Endothelial cell of umbilical vein (primary cell): ENCODE data around the gene RRH. TPM values are rescaled to one million over a fixed set of nuclear protein-coding genes. Genes with fewer than 3 reads are reported as not detected.
A peak's percentile ranks its signal among the peaks of the same experiment; 100 is the strongest.

Source experiments
- BruUV-seq: library from RNA; stranded (reverse); fragments of 400-500 nt; replicated peaks from 2 replicates; lab custom pipeline; 2021; lab: Mats Ljungman, UMichigan
- CTCF ChIA-PET: fragments of 300-600, 350-600 bp; sonication (Branson Sonifier 250); formaldehyde crosslinking; loops from one replicate; lab custom pipeline; 2021; ENCODE audit warnings: antibody characterized with exemption, inconsistent platforms; lab: Charles Lee
- POLR2A ChIA-PET: fragments of 300-600, 350-600 bp; sonication (Branson Sonifier 250); formaldehyde crosslinking; loops from one replicate; lab custom pipeline; 2021; ENCODE audit warnings: antibody characterized with exemption, inconsistent platforms; lab: Charles Lee
- DNase-seq: peaks from one replicate; pipeline ENCODE4 v3.0.0-alpha.2; 2011; ENCODE audit warnings: low read depth, low spot score
- FAIRE-seq: peaks from 2 replicates; lab custom pipeline; 2011; peaks lifted over from hg19 to GRCh38; lab: Jason Lieb, UNC
- H2AFZ ChIP-seq: 2 replicates; pipeline ENCODE4 v1.6.0; 2012; ENCODE audit warnings: low read depth, low read length, control low read depth, inconsistent platforms
- H3K27ac ChIP-seq: 2 replicates; pipeline ENCODE4 v1.5.1; 2011; ENCODE audit warnings: low read depth, mild to moderate bottlenecking, control low read depth, low read length, moderate library complexity; ENCODE audit not compliant: insufficient read depth
- H3K27me3 ChIP-seq, 2 experiments: 2 replicates each; pipeline versions ENCODE4 v1.6.0 to v1.6.1; 2011; ENCODE audit warnings: low read length in 2 of 2, mixed read lengths in 1 of 2; ENCODE audit not compliant: control insufficient read depth in 2 of 2, insufficient read depth in 2 of 2
- H3K36me3 ChIP-seq, 2 experiments: 2 replicates in 1 of 2; 3 replicates in 1 of 2; pipeline ENCODE4 v1.5.1; 2011; ENCODE audit warnings: low read length in 2 of 2, mild to moderate bottlenecking in 1 of 2, moderate library complexity in 1 of 2; ENCODE audit not compliant: control insufficient read depth in 2 of 2, insufficient read depth in 2 of 2; ENCODE audit errors: extremely low read depth in 1 of 2
- H3K4me1 ChIP-seq: 3 replicates; pipeline ENCODE4 v1.5.1; 2011; ENCODE audit warnings: mild to moderate bottlenecking, low read length; ENCODE audit not compliant: control insufficient read depth, insufficient read depth; ENCODE audit errors: extremely low read depth
- H3K4me2 ChIP-seq: 2 replicates; pipeline ENCODE4 v1.6.1; 2011; ENCODE audit warnings: low read length, control low read depth, mixed read lengths; ENCODE audit not compliant: insufficient read depth
- H3K4me3 ChIP-seq, 3 experiments: fragments of 200-600 bp in 1 of 3; sonication (generic), shearing (Covaris generic) in 1 of 3; replicated peaks in 1 of 3; 2 replicates each; pipeline ENCODE4 v1.5.1; 2011 to 2016; ENCODE audit warnings: control low read depth in 3 of 3, low read length in 3 of 3, mild to moderate bottlenecking in 2 of 3, inconsistent platforms in 1 of 3, low read depth in 1 of 3, moderate library complexity in 1 of 3; ENCODE audit not compliant: insufficient read depth in 1 of 3
- H3K79me2 ChIP-seq: 2 replicates; pipeline ENCODE4 v1.6.0; 2012; ENCODE audit warnings: low read length, inconsistent platforms; ENCODE audit not compliant: control insufficient read depth, insufficient read depth
- H3K9ac ChIP-seq: replicated peaks from 2 replicates; pipeline ENCODE3; 2011; ENCODE audit warnings: low read length, control low read depth; ENCODE audit not compliant: insufficient read depth; ENCODE audit errors: extremely low read depth
- H3K9me1 ChIP-seq: replicated peaks from 3 replicates; pipeline ENCODE4 v1.6.0; 2011; ENCODE audit warnings: mild to moderate bottlenecking, low read length; ENCODE audit not compliant: control insufficient read depth, insufficient read depth; ENCODE audit errors: extremely low read depth
- H3K9me3 ChIP-seq: replicated peaks from 2 replicates; pipeline ENCODE4 v1.5.1; 2012; ENCODE audit warnings: low read length, inconsistent platforms; ENCODE audit not compliant: control insufficient read depth, insufficient read depth
- H4K20me1 ChIP-seq: replicated peaks from 2 replicates; pipeline ENCODE3; 2011; ENCODE audit warnings: mild to moderate bottlenecking, low read length; ENCODE audit not compliant: control insufficient read depth, insufficient read depth; ENCODE audit errors: extremely low read depth
- EZH2 ChIP-seq: IDR thresholded peaks from 2 replicates; pipeline ENCODE4 v1.6.1; 2012; ENCODE audit warnings: borderline replicate concordance, low read depth, mild to moderate bottlenecking, moderate library complexity, low read length, inconsistent platforms; ENCODE audit not compliant: severe bottlenecking
- FOS ChIP-seq: IDR thresholded peaks from 2 replicates; pipeline ENCODE4 v1.6.1; 2011; ENCODE audit warnings: mild to moderate bottlenecking, low read length, moderate library complexity, borderline replicate concordance; ENCODE audit not compliant: insufficient read depth
- GATA2 ChIP-seq: IDR thresholded peaks from 2 replicates; pipeline ENCODE4 v1.7.0; 2011; ENCODE audit warnings: low read depth, mild to moderate bottlenecking, moderate library complexity, mixed read lengths, low read length; ENCODE audit not compliant: insufficient read length, insufficient read depth
- JUN ChIP-seq: IDR thresholded peaks from 2 replicates; pipeline ENCODE4 v1.6.1; 2011; ENCODE audit warnings: borderline replicate concordance, low read depth; ENCODE audit not compliant: insufficient read length, insufficient read depth
- MYC ChIP-seq: IDR thresholded peaks from one replicate; pipeline ENCODE4 v1.6.1; 2011; ENCODE audit warnings: mild to moderate bottlenecking, low read depth, low read length
- POLR2A ChIP-seq: IDR thresholded peaks from 2 replicates; pipeline ENCODE4 v1.6.1; 2012; ENCODE audit warnings: low read depth, mild to moderate bottlenecking, control low read depth, low read length
- POLR2AphosphoS5 ChIP-seq: IDR thresholded peaks from 2 replicates; pipeline ENCODE4 v1.6.1; 2012; ENCODE audit warnings: low read depth, mild to moderate bottlenecking, control low read depth, low read length, moderate library complexity; ENCODE audit not compliant: insufficient read depth
- dilution Hi-C: fragments of 300-500 bp; cut with MboI; formaldehyde crosslinking; loops from one replicate; pipeline ENCODE4 v1.15.0; 2019; ENCODE audit warnings: low sequenced_read_pairs; ENCODE audit not compliant: extremely low pct_ligation_motif_present
- intact Hi-C: fragments of 100-400 bp; cut with micrococcal nuclease; formaldehyde crosslinking; loops from one replicate; pipeline ENCODE4 v1.10.0; 2022
- polyA plus RNA-seq, 4 experiments: library from polyadenylated mRNA; depleted of rRNA in 3 of 4; stranded (reverse) in 3 of 4; unstranded in 1 of 4; fragments of >200 nt; gene quantifications; 2 replicates each; pipeline versions ENCODE4 v1.2.1 to v1.2.3, GENCODE V29; 2011 to 2012; ENCODE audit warnings: missing spikeins in 1 of 4
- total RNA-seq: library from RNA; stranded (reverse); gene quantifications from 2 replicates; pipeline ENCODE4 v1.2.3, GENCODE V29; 2021
- TF ChIP-seq, protein P1 (sequence below), 2 donors: IDR thresholded peaks; 1 replicate in 1 of 2; 2 replicates in 1 of 2; pipeline ENCODE4 v1.5.1; 2011; ENCODE audit warnings: low read length in 2 of 2, mild to moderate bottlenecking in 2 of 2, moderate library complexity in 2 of 2, control low read depth in 1 of 2, inconsistent platforms in 1 of 2, low read depth in 1 of 2; ENCODE audit not compliant: insufficient read depth in 1 of 2; ENCODE audit errors: extremely low read depth in 1 of 2
- TF ChIP-seq, protein P2 (sequence below): IDR thresholded peaks from 2 replicates; pipeline ENCODE4 v1.6.1; 2011; ENCODE audit not compliant: insufficient read depth, insufficient read length

The RRH gene
- total and polyA plus RNA-seq, 2 donors (not counting 3 experiments of a cell fraction or from before 2014, with no cell fraction given), result 0.11 to 0.31 TPM

DNA sequence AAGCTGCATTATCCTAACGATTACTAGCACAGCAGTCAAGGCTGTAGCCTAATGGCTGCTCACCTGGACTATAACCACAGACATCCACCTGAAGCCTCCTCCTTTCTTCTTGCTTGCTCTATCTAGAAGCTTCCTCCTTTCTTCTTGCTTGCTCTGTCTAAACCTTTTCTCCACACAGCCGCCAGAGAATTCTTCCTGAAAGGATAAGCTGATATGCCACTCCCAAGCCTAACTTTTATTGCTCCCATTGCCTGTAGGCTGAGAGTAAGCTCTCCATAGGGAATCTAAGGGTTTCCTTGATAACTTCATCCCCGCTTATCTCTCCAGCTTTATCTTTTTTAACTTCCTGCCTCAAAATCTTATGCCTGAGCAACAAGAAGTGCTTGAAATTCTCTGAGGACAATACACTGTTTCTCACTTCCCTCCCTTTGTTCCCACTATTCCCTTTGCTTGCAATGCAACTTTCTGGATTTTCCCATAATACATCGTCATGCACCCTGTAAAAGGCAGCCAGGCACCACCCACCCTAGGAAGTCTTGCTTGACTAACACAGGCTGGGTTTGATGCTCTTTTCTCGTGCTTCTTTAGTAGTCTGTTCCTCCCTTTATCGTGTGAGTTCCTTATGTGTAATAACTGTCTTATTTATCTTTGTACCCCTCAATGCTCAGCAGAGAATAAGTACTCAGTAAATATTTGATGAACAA is 18.8 kb downstream of the RRH start:
- Histone ChIP-seq H3K4me2 (peak overlapping the region; percentile 33), H3K79me2 (no peaks in the 10 kb centered on the region), H3K27ac (no peak overlapping the region), H3K9me3 (no peaks in the 10 kb centered on the region), H3K4me3 (no peak overlapping the region), H3K9ac (no peak overlapping the region), H3K36me3 (no peaks in the 10 kb centered on the region), H4K20me1 (no peaks in the 10 kb centered on the region), H3K9me1 (no peaks in the 10 kb centered on the region), H3K27me3 (no peaks in the 10 kb centered on the region), H3K4me1 (peaks cover 4% of the 10 kb centered on the region), H2AFZ (no peak overlapping the region)
- TF ChIP-seq, protein P1, sequence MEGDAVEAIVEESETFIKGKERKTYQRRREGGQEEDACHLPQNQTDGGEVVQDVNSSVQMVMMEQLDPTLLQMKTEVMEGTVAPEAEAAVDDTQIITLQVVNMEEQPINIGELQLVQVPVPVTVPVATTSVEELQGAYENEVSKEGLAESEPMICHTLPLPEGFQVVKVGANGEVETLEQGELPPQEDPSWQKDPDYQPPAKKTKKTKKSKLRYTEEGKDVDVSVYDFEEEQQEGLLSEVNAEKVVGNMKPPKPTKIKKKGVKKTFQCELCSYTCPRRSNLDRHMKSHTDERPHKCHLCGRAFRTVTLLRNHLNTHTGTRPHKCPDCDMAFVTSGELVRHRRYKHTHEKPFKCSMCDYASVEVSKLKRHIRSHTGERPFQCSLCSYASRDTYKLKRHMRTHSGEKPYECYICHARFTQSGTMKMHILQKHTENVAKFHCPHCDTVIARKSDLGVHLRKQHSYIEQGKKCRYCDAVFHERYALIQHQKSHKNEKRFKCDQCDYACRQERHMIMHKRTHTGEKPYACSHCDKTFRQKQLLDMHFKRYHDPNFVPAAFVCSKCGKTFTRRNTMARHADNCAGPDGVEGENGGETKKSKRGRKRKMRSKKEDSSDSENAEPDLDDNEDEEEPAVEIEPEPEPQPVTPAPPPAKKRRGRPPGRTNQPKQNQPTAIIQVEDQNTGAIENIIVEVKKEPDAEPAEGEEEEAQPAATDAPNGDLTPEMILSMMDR (IDR thresholded peaks at IDR 0.05; ENCODE audit: extremely low read depth in 1 of 2, insufficient read depth in 1 of 2, low read depth in 1 of 2, low read length in 2 of 2), result no peak
- TF ChIP-seq MYC (no peak), POLR2A (no peak), FOS (no peak), POLR2AphosphoS5 (no peak), GATA2 (no peak), JUN (no peak), EZH2 (no peak)
- TF ChIP-seq, protein P2, sequence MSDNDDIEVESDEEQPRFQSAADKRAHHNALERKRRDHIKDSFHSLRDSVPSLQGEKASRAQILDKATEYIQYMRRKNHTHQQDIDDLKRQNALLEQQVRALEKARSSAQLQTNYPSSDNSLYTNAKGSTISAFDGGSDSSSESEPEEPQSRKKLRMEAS, result no peak
- DNase-seq (peak; percentile 19), FAIRE-seq (peak; percentile 18)
- intact Hi-C loops (no loop called here), dilution Hi-C loops (no loop called here)
- POLR2A ChIA-PET, result no interaction called here
- BruUV-seq, result no TSS peak
- CTCF ChIA-PET, result interaction anchor here (1.2 kb wide), 1 partner anchor 132 kb away, joined by 4 read pairs; no protein-coding TSS in a partner anchor
